ENCODE data around the gene SYCE1L.

The SYCE1L gene

GRCh38 chr16:77225182-77225581, 26.0 kb downstream of the SYCE1L start (continued):
- TF ChIP-seq GLI4 (tag by site-specific recombination; IDR thresholded peaks at IDR 0.05): no peak

GRCh38 chr16:77227745-77228144, 28.5 kb downstream of the SYCE1L start:
- Histone ChIP-seq H3K4me3 (ENCODE audit: low read depth, low read length) (no peak overlapping the region), H3K9me3 (ENCODE audit: control insufficient read depth, insufficient read depth, low read depth, low read length) (no peaks in the 10 kb centered on the region), H3K4me1 (ENCODE audit: control insufficient read depth, insufficient read depth, low read length) (no peaks in the 10 kb centered on the region), H3K27ac (ENCODE audit: extremely low read depth, low read depth, low read length) (no peak overlapping the region), H3K36me3 (ENCODE audit: control insufficient read depth in 2 of 2, insufficient read depth in 1 of 2, low read length in 2 of 2) (no peaks in the 10 kb centered on the region)
- CTCF ChIA-PET: interaction anchor here (0.7 to 1.4 kb wide), 2 partner anchors 356 to 447 kb away, joined by 3 to 4 read pairs; no protein-coding TSS in a partner anchor
- POLR2A ChIA-PET: no interaction called here
- TF ChIP-seq ZIC2 (tag by site-specific recombination; IDR thresholded peaks at IDR 0.05): 0 out of 2 replicates have a peak, but pooled peaks have one; percentile 11
- no peak for TF ChIP-seq ZNF391 (tag by site-specific recombination; IDR thresholded peaks at IDR 0.05; ENCODE audit: borderline replicate concordance, low read depth)

GRCh38 chr16:77231047-77231446, 31.8 kb downstream of the SYCE1L start:
- Histone ChIP-seq H3K9me3 (ENCODE audit: control insufficient read depth, insufficient read depth, low read depth, low read length) (no peaks in the 10 kb centered on the region), H3K27ac (ENCODE audit: extremely low read depth, low read depth, low read length) (no peak overlapping the region), H3K4me3 (ENCODE audit: low read depth, low read length) (no peak overlapping the region), H3K4me1 (ENCODE audit: control insufficient read depth, insufficient read depth, low read length) (no peaks in the 10 kb centered on the region), H3K36me3 (ENCODE audit: control insufficient read depth in 2 of 2, insufficient read depth in 1 of 2, low read length in 2 of 2) (no peaks in the 10 kb centered on the region)
- ChIA-PET CTCF (interaction anchor here (0.8 to 11.2 kb wide), 5 partner anchors 9 to 772 kb away, joined by 3 to 247 read pairs (median 4); no protein-coding TSS in a partner anchor), POLR2A (no interaction called here)
- TF ChIP-seq ZNF600 (tag by site-specific recombination; IDR thresholded peaks at IDR 0.05) (no peak), ZNF121 (tag by site-specific recombination; IDR thresholded peaks at IDR 0.05) (no peak), ZNF560 (tag by site-specific recombination; IDR thresholded peaks at IDR 0.05; ENCODE audit: borderline replicate concordance) (no peak), ZNF510 (tag by site-specific recombination; IDR thresholded peaks at IDR 0.05; ENCODE audit: insufficient replicate concordance) (no peak), ZBTB8A (tag by site-specific recombination; IDR thresholded peaks at IDR 0.05) (no peak), ZSCAN30 (tag by site-specific recombination; IDR thresholded peaks at IDR 0.05) (no peak), ZNF223 (tag by site-specific recombination; IDR thresholded peaks at IDR 0.05) (no peak), ZNF138 (tag by site-specific recombination; IDR thresholded peaks at IDR 0.05; ENCODE audit: borderline replicate concordance) (no peak), ZNF155 (tag by site-specific recombination; IDR thresholded peaks at IDR 0.05) (no peak), HOXA7 (CRISPR knock-in tag; IDR thresholded peaks at IDR 0.05; ENCODE audit: borderline replicate concordance) (no peak), OVOL3 (tag by site-specific recombination; IDR thresholded peaks at IDR 0.05) (no peak), SP2 (tag by site-specific recombination; IDR thresholded peaks at IDR 0.05) (no peak), SCRT1 (tag by site-specific recombination; IDR thresholded peaks at IDR 0.05; ENCODE audit: borderline replicate concordance) (no peak)

- CTCF ChIA-PET: interaction anchor here (0.6 to 11.2 kb wide), 3 partner anchors 204 to 427 kb away, joined by 3 to 247 read pairs (median 3); no protein-coding TSS in a partner anchor
- no peaks in the 10 kb centered on the region for H3K36me3 ChIP-seq (ENCODE audit: control insufficient read depth in 2 of 2, insufficient read depth in 1 of 2, low read length in 2 of 2)
- no peaks in the 10 kb centered on the region for H3K9me3 ChIP-seq (ENCODE audit: control insufficient read depth, insufficient read depth, low read depth, low read length)
- H3K27ac ChIP-seq (ENCODE audit: extremely low read depth, low read depth, low read length): no peak overlapping the region
- H3K4me1 ChIP-seq (ENCODE audit: control insufficient read depth, insufficient read depth, low read length): peaks cover 11% of the 10 kb centered on the region
- POLR2A ChIA-PET: no interaction called here
- TF ChIP-seq AEBP2 (tag by site-specific recombination; IDR thresholded peaks at IDR 0.05; ENCODE audit: borderline replicate concordance) (no peak), ZNF501 (tag by site-specific recombination; IDR thresholded peaks at IDR 0.05) (no peak), KLF8 (tag by site-specific recombination; IDR thresholded peaks at IDR 0.05) (no peak), ZNF19 (tag by site-specific recombination; IDR thresholded peaks at IDR 0.05; ENCODE audit: low read depth) (no peak), ZNF48 (tag by site-specific recombination; IDR thresholded peaks at IDR 0.05) (no peak), ZNF600 (tag by site-specific recombination; IDR thresholded peaks at IDR 0.05) (no peak), ZNF146 (tag by site-specific recombination; IDR thresholded peaks at IDR 0.05) (no peak), SP2 (tag by site-specific recombination; IDR thresholded peaks at IDR 0.05) (no peak), ZNF777 (tag by site-specific recombination; IDR thresholded peaks at IDR 0.05; ENCODE audit: borderline replicate concordance) (no peak)
- no peak overlapping the region for H3K4me3 ChIP-seq (ENCODE audit: low read depth, low read length)
Measured at GRCh38 chr16:77233799-77234519, 34.8 kb downstream of the SYCE1L start.
